HG03135 (cell line): ENCODE results near the gene LCTL.
"Not testable (repeated sequence)": the region's sequence is repeated elsewhere in the genome, so short reads cannot be mapped to it uniquely, and the experiment has no call there.

ENCODE experiments used
- ATAC-seq: cut with Tn5 transposase; IDR thresholded peaks from one replicate; pipeline ENCODE4 v1.9.1; 2021; ENCODE audit warnings: mild to moderate bottlenecking, moderate library complexity; ENCODE audit not compliant: unreplicated experiment

LCTL gene

DNA sequence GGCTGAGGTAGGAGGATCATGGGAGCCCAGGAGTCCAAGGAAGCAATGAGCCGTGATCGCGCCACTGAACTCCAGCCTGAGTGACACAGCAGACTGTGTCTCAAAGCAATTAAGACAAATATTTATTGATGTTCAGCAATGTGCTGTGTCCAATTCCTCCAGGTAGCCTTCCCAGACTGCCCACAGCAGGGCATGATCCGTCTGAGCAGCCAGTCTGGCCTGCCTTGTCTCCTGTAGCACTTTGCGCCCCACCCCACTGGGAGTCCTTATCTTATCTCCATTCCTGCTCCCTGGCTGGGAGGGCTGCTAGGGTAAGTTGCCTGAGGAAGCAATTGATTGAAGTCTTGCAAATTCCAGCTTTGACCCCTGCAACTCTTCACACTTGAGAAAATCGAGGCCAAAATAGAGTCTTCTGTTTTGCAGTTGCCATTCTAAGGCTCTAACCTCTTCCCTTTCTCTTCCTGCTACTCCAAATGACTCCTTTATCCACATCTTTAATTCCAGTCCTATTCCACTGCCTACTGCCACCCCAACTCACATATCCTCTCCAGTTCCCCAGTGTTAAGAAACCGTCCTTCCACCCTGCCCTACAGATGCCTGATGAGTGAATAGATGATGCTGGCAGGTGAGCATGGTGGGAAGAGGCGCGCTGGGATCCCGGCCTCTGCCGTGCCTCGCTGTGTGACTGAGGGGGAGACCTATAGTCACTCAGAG, 26.9 kb upstream of the LCTL start:
- ATAC-seq, result no peak

DNA sequence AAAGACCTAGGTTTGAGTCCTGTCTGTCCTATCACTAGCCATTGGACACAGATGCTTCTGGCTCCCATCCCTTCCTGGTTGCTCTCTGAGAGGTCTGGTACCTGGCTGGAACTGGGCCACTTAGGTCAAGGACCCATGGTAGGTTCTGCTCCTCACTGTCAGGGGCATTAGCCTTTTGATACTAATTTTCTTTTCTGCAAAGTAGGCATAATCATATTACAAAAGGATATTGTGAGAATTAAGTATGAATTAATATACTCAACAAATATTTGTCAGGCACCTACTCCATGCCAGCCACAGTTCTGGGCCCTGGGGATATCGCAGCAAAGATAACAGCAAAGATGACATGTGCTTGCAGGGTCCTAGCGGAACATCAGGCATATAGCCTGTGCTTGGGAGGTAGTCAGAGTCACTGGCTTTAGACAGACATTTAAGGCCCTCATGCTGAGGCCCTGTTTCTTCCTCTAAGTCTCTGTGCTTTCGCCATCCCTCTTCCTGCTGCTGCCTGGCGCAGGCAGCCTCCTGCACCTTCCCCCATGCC, 25.6 kb upstream of the LCTL start:
- ATAC-seq, result no peak

DNA sequence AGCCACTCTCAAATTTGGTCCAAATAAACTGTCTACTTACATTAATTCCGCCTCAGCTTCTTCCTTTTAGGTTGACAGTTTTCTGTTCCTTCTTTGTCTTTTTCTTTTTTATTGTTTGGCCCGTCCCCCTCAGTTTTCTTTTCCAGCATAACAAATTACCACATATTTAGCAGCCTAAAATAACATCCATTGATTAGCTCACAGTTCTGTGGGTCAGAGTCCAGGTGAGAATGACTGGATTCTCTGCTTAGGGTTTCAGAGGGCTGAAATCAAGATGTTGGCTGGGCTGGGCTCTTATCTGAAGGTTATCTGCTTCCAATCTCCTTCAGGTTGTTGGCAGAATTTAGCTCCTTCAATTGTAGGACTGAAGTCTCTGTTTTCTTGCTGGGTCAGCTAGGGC, 24.6 kb upstream of the LCTL start:
- ATAC-seq, result no peak

DNA sequence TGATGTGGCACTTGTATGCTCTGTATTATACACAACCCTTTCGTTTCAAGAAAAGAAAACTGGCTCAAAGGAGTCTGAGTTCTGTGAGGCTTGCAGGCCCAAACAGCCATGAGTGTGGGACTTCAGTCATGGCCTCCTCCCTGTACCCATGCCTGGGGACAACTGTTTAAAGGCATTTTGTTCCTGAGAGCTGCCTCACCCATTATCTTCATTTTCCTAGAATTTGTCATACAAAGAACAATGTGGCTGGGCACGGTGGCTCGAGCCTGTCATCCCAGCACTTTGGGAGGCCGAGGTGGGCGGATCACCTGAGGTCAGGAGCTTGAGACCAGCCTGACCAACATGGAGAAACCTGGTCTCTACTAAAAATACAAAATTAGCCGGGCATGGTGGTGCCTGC, 23.6 kb upstream of the LCTL start:
- not testable (repeated sequence) for ATAC-seq

DNA sequence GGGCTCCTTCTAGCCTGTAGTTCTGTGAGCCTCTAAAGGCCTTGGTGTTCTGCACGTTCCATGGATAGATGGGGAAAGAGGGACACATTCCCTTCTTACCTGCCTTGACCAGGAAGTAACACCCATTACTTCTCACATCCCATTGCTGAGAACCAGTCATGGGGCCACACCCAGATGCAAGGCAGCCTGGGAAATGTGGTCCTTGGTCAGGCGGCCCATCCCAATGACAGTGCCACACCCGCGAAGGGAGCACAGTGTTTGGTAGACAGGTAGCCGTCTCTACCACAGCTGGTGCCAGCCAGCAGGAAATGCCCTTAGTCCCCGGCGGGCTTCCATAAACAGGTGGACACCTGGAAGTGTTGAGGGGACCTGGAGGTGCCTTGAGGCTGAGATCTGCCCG, 23.2 kb upstream of the LCTL start:
- no peak for ATAC-seq

DNA sequence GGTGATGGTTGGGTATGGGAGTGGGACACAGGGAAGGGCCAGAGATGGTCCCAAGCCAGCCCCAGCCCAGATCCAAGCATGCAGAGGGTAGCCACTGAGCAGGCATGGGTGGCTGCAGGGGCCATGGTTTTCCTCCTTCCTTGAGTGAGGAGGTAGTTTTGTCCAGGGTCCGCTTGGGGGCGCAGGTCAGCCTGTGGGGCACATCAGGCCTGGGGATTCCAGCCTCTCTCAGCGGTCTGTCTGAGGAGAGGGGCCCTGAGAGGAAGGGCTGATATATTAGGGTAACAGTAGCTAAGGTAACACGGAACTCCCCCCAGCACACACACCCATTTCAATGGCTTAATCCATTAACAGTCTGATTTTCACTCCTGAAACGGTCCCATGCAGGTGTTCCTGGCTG, 22.7 kb upstream of the LCTL start:
- ATAC-seq, result no peak

DNA sequence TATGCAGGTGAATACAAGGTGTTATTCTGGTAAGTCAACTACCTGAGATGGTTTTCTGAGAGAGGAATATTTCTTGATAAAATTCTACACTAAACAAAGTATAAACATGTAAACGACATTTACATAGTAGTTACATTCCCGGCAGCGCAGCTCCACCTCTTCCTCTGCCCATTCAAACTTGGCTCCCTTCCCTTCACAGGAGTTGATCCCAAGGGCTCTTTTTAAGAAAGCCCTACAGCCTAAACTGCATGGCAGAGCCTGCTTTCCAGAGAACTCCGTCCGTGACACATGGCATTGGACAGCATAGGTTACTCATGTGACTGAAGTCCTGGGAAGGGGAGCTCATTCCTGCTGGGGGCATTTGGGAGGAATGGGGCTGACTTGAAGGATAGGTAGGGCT, 22.0 kb upstream of the LCTL start:
- no peak for ATAC-seq

DNA sequence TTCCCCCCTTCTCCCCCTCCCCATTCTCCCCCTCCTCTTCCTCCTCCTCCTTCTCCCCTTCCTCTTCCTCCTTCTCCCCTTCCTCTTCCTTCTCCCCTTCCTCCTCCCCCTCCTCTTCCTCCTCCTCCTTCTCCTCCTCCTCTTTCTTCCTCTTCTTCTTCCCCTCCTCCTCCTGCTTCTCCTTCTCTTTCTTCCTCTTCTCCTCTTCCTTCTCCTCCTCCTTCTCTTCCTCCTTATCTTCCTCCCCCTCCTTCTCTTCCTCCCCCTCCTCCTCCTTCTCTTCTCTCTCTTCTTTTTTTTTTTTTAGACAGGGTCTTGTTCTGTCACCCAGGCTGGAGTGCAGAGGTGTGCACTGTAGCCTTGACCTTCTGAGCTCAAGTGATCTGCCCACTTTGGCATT, 21.2 kb upstream of the LCTL start:
- ATAC-seq, result no peak

DNA sequence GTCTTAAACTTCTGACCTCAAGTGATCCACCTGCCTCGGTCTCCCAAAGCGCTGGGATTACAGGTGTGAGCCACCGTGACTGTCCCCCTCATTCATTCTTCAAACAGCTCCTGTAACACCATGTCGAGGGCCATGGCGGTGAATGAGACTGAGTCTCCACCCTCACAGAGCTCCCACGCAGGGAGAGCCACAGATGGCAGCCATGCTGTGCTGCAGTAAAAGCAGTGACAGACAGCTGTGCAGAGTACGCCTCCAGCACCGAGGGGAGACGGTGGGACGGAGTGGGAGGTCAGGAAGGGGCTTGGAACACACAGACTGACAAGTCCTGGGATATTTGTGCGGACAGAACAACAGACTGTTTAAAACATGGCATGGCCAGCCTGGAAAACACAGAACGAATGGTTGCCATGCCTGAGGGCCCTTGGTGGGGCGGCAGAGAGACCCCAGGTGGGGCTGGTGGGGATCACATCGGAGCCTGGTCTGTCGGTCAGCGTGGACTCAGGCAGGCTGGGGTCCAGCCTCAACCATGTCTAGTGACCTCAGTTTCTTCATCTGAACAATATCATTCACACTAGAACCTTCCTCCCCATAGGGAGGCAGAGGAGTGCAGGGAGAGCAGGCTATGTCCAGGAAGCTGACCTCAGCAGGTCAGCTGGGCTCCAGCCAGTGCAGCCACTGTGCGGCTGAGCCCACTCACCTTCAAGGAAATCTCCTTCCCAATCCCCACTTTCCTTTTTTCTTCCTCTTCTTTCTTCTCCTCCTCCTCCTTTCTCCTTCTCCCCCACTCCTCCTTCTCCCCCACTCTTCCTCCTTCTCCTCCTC, 20.6 kb upstream of the LCTL start:
- ATAC-seq, result no peak

DNA sequence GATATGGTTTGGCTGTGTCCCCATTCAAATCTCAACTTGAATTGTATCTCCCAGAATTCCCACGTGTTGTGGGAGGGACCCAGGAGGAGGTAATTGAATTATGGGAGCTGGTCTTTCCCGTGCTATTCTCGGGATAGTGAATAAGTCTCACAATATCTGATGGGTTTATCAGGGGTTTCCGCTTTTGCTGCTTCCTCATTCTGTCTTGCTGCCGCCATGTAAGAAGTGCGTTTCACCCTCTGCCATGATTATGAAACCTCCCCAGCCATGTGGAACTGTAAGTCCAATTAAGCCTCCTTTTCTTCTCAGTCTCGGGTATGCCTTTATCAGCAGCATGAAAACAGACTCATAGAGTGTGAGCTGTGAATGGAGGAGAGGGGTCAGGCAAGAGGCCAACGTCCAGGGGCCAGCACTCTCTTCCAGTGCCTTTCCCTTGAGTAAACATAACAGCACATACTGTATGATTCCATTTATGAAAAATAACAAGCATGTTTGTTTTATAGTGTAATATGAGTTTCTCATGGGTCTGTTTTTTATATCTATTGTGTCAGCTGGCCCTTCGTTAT, 16.3 kb upstream of the LCTL start:
- no peak for ATAC-seq

DNA sequence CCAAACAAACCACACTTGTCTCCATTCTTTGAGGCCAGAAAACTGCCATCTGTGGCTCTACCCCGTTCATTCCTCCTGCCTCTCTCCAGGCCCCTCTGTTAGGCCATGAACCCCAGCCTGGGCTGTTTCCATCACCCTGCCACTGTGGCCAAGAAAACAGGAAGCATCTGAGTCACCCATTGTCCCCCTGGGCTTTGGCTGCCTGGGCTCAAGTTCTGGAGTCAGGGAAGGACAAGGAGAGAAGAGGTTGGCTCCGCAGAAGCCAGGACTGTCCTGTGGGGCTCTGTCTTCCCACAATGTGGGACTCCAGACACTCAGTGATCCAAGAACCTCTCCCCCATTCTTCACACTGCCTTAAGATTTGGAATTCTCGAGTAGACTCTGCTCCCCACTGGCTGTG, 14.8 kb upstream of the LCTL start:
- no peak for ATAC-seq

DNA sequence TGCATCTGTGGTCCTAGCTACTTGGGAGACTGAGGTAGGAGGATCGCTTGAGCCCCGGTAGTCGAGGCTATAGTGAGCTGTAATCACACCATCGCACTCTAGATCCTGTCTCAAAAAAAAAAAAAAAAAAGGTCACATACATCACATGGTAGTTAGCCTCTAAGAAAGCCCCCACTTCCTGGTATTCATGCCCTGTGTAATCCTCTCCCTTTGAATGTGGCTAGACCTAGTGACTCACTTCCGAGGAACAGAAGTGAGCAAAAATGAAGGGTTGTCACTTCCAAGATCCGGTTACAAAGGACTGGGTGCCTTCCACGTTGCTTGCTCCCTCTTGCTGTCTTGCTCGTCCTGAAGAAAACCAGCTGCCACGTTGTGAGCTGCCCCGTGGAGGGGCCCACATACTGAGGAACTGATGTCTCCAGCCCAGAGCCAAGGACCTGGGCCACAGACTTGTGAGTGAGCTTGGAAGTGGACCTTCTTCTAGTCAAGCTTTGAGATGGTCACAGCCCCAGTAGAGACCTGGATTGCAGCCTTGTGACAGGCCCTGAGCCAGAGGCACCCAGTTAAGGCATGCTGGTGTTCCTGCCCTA, 12.6 kb upstream of the LCTL start:
- no peak for ATAC-seq

DNA sequence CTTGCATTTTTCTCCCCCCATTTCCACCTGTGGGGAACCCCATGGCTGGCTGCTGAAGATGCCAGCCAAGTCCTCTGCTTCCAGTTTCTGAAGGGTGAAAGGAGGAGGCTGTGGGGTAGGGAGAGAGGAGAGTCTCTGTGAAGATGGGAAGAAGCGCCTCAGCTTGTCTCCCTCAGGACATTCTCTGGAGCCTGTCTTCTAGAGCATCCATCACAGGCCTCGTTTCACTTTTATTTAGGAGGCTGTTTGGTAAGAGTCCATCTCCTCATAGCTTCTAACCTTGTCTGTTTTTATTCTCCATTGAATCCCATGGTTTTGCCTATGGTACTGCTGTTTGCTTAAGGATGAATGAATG, 8.8 kb upstream of the LCTL start:
- no peak for ATAC-seq

DNA sequence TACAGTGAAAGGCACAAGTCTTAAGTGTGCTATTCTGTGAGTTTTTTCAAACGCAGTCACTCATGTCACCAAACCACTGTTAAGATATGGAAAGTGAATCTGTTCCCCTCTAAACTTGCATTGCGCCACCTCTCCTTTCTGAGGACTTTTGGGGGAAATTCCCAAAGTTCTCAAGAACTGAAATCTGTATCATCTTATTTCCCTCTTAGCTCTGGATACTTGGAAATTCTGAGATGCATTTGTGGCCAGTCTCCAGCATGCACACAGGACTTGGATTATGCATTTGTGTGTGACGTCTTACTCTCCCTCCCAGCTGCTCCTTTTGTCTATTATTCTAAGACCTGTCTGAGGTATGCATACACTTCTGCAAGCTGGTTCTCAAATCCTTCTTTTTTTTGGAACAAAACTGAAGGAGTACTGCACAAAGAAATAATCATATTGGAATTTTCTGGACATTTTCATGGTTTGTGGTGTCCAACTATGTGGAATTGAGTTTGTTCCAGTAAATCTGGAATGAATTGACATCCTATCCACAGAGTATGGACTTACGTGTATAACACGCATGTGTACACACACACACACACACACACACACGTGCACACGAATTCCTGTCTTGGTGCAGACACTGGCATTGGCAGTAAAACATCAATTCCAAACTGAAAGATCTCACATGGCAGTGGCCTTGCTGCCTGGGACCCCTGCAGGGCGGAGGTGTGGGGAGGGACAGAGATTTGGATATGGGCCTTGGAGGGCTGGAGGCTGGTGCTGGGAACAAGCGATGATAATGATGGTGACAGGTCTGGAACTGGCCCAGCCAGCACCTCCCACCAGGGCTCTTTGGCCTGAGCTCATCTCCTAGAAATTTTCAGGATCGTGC, 8.2 kb upstream of the LCTL start:
- no peak for ATAC-seq

DNA sequence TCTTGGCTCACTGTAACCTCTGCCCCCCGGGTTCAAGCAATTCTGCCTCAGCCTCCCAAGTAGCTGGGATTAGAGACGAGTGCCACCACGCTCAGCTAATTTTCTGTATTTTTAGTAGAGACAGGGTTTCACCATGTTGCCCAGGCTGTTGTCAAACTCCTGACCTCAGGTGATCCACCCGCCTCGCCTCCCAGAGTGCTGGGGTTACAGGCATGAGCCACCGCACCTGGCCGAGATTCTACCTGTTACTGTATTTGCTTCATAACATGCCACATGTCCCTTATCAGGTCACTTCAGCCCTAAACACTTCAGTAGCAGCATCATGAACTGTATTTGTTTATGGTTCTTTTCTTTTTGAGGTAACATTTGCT, 7.5 kb upstream of the LCTL start:
- ATAC-seq, result no peak

DNA sequence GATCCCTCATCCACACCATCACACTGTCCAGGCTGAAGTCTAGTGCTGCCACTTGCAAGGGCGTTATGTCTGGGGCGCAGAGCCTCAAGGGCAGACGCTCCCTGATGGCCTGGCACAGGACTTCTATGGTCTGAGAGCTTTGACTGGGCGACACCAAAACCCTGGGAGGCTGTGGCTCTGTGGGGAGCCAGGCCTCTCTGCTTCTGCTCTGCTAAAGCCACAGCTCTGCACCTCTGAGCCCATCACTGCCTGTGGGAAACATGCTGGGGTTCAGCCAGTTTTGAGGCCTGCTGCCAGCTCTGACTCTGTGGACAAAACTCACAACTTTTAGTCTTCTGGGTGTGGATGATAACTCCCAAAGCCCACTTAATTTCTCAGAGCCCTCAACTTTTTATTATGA, 6.3 kb upstream of the LCTL start:
- no peak for ATAC-seq

DNA sequence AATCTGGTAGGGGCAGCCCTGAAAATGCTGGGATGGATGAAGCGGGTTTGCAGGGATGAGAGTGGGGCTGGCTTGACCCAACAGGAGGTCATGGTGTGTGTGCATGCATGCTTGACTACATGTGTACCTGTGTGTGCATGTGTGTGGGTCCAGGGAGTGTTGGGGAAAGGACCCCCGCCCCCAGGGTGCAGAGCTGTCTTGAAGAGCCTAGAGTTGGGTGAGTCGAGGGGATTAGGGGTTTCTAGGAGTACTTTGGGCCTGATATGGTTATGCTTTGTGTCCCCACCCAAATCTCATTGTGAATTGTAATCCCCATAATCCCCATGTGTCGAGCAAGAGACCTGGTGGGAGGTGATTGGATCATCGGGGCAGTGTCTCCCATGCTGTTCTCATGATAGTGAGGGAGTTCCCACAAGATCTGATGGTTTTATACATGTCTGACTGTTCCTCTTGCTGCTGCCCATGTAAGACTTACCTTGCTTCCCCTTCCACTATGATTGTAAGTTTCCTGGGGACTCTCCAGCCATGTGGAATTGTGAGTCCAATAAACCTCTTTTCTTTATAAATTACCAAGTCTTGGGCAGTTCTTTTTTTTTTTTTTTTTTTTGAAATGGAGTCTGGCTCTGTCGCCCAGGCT, 5.2 kb upstream of the LCTL start:
- ATAC-seq, result no peak

DNA sequence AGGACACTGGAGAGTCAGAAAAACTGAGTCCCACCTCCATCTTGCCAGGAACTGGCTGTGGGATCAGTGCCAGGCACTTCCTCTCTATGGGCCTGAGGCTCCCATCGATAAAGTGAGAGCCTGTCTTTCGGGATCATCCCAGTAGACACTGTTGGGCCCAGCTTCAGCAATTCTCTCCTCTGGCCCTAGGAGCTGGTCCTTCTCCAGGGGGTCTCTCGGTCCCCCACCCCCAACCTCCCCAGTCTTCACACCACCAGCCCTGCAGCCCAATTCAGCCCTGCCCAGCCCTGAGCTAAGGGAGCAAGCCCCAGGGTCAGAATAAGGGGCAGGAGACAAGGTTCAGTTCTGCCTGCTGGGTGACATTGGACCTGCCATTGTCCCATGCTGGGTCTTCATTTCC, 4.5 kb upstream of the LCTL start:
- no peak for ATAC-seq

DNA sequence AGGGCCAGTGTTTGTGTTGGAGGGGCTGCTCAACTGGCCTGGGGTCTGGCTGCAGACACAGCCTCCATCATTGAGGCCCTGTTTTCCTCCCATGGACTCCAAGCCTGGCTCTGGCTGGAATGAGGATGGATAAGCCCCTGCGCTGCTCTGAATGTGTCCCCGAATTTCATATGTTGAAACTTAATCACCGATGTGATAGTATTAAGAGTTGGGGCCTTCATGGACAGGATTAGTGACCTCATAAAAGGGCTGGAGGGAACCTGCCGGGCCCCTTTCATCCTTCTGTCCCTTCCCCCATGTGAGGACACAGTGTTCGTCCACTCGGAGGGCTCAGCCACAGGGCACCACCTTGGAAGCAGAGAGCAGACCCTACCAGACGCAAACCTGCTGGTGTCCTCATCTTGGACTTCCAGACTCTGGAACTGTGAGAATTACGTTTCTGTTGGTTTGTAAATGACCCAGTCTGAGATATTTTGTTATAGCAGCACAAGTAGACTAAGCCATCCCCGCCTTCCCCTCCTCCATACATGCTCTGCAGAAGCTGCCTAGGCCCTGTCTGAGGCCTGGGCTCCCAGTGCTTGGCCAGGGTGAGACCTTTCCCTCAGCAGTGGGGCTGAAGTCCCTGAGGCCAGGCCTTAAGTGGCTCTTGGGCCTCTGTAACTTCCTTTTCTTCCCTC, 3.8 kb upstream of the LCTL start:
- ATAC-seq, result no peak

DNA sequence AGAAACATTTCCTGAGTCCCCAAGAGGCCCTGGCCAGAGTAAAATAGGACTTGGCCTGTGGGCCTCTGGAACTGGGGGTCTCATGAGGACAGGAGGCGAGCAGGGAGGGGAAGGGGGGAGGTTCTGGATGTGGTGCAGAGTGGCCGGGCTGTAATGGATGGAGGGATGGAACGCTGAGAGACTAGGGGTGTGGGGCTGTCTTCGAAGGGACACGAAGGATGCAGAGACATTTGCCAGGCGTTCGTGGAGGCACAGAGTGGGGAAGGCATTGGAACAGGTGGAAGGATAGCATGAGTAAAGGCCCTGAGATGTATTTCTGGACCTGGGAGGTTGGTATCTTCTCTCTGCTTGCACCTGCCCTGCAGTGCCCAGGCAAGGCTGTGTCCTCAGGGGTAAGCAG, 2.1 kb upstream of the LCTL start:
- no peak for ATAC-seq
